Gastrocnemius medialis (tissue), 4 donors: ENCODE measurements around the gene DUSP1. TPM values are rescaled to one million over a fixed set of nuclear protein-coding genes. Genes with fewer than 3 reads are reported as not detected.

Experiments used
- ATAC-seq, 2 donors: fragments of 150-250 bp; one replicate each; pipeline ENCODE4 v1.9.1; 2016
- DNase-seq, 2 donors: peaks; one replicate each; pipeline ENCODE4 v3.0.0-alpha.2; 2019
- H3K27ac ChIP-seq, 4 donors: fragments of 200-600 bp; sonication (generic); 1 replicate in 1 of 4; 2 replicates in 3 of 4; pipeline ENCODE4 v1.5.1; 2016 to 2018; ENCODE audit warnings: mild to moderate bottlenecking in 2 of 4, moderate library complexity in 1 of 4
- H3K27me3 ChIP-seq, 3 donors: fragments of 200-600 bp; sonication (generic) in 2 of 3; 1 replicate in 1 of 3; 2 replicates in 2 of 3; pipeline versions ENCODE4 v1.5.1 to v1.6.0; 2016 to 2019; ENCODE audit warnings: mild to moderate bottlenecking in 1 of 3, moderate library complexity in 1 of 3
- H3K36me3 ChIP-seq, 2 donors: fragments of 200-600 bp; sonication (generic) in 1 of 2; one replicate each; pipeline ENCODE4 v1.5.1; 2017 to 2018
- H3K4me1 ChIP-seq, 2 donors: fragments of 200-600 bp; sonication (generic) in 1 of 2; one replicate each; pipeline ENCODE4 v1.5.1; 2016 to 2017; ENCODE audit warnings: mild to moderate bottlenecking in 2 of 2
- H3K4me3 ChIP-seq, 4 donors: fragments of 200-600 bp; sonication (generic) in 3 of 4; 1 replicate in 1 of 4; 2 replicates in 3 of 4; pipeline ENCODE4 v1.5.1; 2016 to 2019; ENCODE audit warnings: mild to moderate bottlenecking in 2 of 4
- H3K9me3 ChIP-seq, 3 donors: fragments of 200-600 bp; sonication (generic) in 2 of 3; 1 replicate in 1 of 3; 2 replicates in 2 of 3; pipeline ENCODE4 v1.5.1; 2016 to 2019
- POLR2A ChIP-seq, 2 donors: fragments of 450-650 bp; IDR thresholded peaks; one replicate each; pipeline ENCODE4 v1.6.1; 2017; ENCODE audit warnings: antibody characterized with exemption in 2 of 2, mild to moderate bottlenecking in 2 of 2, moderate library complexity in 2 of 2
- in situ Hi-C, 4 donors: fragments of 200-750 bp; cut with MboI; loops; one replicate each; pipeline versions ENCODE4 v1.15.0 to v1.8.0; 2017; ENCODE audit warnings: low sequenced_read_pairs in 4 of 4
- intact Hi-C: fragments of 100-400 bp; cut with DNase I; formaldehyde crosslinking; loops from one replicate; pipeline ENCODE4 v1.15.1; 2023; ENCODE audit warnings: low total_unique reads
- total RNA-seq, 4 donors: library from RNA; depleted of rRNA; stranded (reverse); fragments of >200 nt; gene quantifications; one replicate each; pipeline versions ENCODE4 v1.1.0 to v1.2.3, GENCODE V29; 2016
- TF ChIP-seq, protein P1 (sequence below), 5 experiments: fragments of 450-650 bp in 3 of 5; fragments of 200-600 bp in 2 of 5; sonication (generic) in 2 of 5; IDR thresholded peaks in 4 of 5; conservative IDR thresholded peaks in 1 of 5; 1 replicate in 4 of 5; 2 replicates in 1 of 5; pipeline ENCODE4 v1.5.1; 2016 to 2019; ENCODE audit warnings: antibody characterized with exemption in 5 of 5, mild to moderate bottlenecking in 3 of 5, moderate library complexity in 3 of 5

DUSP1 gene
- total RNA-seq, 4 donors from 2014 or later, result 345 to 1,004 (median 793) TPM

DNA sequence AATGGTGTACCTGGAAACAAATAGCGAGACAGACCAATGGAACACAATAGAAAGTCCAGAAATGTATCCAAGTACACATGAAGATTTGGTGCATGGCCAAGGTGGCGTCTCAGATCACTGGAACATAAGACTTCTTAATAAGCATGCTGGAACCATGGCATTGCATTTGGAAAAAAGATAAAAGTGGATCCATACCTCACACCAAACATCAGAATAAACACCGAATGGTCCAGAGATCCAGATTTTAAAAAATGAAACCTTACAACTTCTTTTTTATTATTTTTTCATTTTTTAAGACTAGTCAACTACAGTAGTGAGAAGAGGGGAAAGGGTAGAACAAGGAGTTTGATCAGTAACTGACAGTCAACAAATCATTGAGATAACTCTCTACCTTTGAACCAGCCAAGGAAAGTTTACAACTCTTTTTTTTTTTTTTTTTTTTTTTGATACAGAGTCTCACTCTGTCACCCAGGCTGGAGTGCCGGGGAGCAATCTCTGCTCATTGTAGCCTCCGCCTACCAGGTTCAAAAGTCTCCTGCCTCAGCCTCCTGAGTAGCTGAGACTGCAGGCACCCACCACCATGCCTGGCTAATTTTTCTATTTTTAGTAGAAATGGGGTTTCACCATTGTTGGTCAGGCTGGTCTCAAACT is 8.8 kb upstream of the DUSP1 start:
- peak in 1 of 2 donors; percentile 45 for DNase-seq
- intact Hi-C loops, result loop anchor here (10.0 kb wide), 2 partner anchors 685 to 895 kb away; no protein-coding TSS in a partner anchor

DNA sequence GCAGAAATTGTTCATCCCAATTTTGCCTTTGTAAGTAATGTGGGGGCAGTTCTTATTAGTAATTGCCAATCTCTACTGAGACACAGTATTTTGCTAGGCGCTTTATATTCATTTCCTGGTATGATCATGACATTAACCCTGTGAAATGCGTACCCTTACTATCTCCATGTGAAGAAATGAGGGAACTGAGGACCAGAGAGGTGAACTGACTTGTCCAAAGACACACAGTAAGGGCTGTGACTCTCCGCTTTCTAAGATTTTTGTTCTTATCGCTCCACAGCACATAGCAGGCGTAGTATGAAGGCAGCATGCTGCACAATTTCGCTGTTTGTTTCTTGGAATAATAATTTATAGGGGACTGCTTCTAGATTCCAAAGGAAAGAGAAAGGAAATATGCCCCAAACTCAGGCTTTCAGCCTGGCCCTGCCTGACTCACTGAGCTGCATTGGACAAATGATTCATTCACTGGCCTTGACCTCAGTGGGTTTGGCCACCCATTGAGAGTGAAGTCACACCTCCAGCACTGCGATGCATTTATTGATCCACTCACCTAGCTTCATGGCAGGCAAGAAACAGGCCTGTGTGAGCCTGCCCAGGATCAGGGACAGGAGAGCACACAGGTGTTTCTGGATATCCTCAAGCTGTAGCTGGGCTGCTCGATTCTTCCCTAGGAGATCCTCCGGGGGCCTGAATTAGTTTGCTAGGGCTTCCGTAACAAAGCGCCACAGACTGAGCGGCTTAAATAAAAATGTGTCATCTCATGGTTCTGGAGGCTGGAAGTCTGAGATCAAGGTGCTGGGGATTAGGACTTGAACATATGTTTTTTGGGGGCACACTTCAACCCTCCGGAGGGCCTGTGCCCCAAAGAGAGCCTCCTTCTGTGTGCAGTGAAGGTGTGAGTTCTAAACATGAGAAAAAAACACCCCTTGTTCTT is 7.2 kb upstream of the DUSP1 start:
- H3K36me3 ChIP-seq, result no peaks in the 10 kb centered on the region
- peak; percentile 44 to 64 for DNase-seq
- H3K9me3 ChIP-seq, result no peaks in the 10 kb centered on the region
- intact Hi-C loops (loop anchor here (1.0 to 10.0 kb wide), 3 partner anchors 17 to 897 kb away; no protein-coding TSS in a partner anchor), in situ Hi-C loops (loop anchor here in 2 of 4 donors (10.0 kb wide), 2 partner anchors 63 to 97 kb away; no protein-coding TSS in a partner anchor)
- ATAC-seq, result peak; percentile 36 to 39
- peaks cover 32 to 63% of the 10 kb centered on the region in 2 donors for H3K4me1 ChIP-seq
- H3K27ac ChIP-seq, result peak overlapping the region; percentile 96 to 99 (median 96)
- H3K27me3 ChIP-seq, result no peaks in the 10 kb centered on the region
- H3K4me3 ChIP-seq, result no peak overlapping the region
- TF ChIP-seq, protein P1, sequence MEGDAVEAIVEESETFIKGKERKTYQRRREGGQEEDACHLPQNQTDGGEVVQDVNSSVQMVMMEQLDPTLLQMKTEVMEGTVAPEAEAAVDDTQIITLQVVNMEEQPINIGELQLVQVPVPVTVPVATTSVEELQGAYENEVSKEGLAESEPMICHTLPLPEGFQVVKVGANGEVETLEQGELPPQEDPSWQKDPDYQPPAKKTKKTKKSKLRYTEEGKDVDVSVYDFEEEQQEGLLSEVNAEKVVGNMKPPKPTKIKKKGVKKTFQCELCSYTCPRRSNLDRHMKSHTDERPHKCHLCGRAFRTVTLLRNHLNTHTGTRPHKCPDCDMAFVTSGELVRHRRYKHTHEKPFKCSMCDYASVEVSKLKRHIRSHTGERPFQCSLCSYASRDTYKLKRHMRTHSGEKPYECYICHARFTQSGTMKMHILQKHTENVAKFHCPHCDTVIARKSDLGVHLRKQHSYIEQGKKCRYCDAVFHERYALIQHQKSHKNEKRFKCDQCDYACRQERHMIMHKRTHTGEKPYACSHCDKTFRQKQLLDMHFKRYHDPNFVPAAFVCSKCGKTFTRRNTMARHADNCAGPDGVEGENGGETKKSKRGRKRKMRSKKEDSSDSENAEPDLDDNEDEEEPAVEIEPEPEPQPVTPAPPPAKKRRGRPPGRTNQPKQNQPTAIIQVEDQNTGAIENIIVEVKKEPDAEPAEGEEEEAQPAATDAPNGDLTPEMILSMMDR (IDR thresholded peaks at IDR 0.05 in 4 of 5, conservative IDR thresholded peaks at IDR 0.05 in 1 of 5), result no peak

More for the DNA sequence above, 8.8 kb upstream of the DUSP1 start:
- TF ChIP-seq, protein P1 (IDR thresholded peaks at IDR 0.05 in 4 of 5, conservative IDR thresholded peaks at IDR 0.05 in 1 of 5), result no peak
- TF ChIP-seq POLR2A (IDR thresholded peaks at IDR 0.05), result no peak
- H3K4me3 ChIP-seq, result no peak overlapping the region
- in situ Hi-C loops, result loop anchor here in 2 of 4 donors (10.0 kb wide), 2 partner anchors 65 to 95 kb away; no protein-coding TSS in a partner anchor
- H3K27me3 ChIP-seq, result no peaks in the 10 kb centered on the region
- no peaks in the 10 kb centered on the region for H3K36me3 ChIP-seq
- peak overlapping the region in 2 of 4 donors; percentile 19 to 20 for H3K27ac ChIP-seq
- no peak for ATAC-seq
- no peaks in the 10 kb centered on the region for H3K9me3 ChIP-seq
- H3K4me1 ChIP-seq, result peaks cover 22 to 46% of the 10 kb centered on the region in 2 donors

DNA sequence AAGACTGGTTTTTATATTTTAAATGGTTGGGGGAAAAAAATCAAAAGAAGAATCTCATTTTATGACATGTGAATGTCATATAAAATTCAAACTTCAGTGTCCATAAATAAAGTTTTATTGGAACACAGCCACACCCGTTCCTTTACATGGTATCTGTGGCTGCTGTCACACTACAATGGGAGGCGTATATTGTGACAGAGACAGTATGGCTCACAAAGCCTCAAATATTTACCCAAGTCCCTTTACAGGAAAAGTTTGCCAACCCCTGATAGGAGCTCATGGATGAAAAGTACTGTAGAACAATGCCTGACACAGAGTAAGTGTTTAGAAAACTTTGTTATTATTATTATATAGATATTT is 5.2 kb upstream of the DUSP1 start:
- intact Hi-C loops (loop anchor here (10.0 kb wide), 2 partner anchors 689 to 899 kb away; no protein-coding TSS in a partner anchor), in situ Hi-C loops (loop anchor here in 2 of 4 donors (10.0 kb wide), 2 partner anchors 61 to 99 kb away; no protein-coding TSS in a partner anchor)
- ATAC-seq (no peak), DNase-seq (no peak)
- H3K36me3 ChIP-seq, result no peaks in the 10 kb centered on the region
- H3K4me1 ChIP-seq, result peaks cover 39 to 68% of the 10 kb centered on the region in 2 donors
- peak overlapping the region; percentile 96 to 99 (median 96) for H3K27ac ChIP-seq
- H3K9me3 ChIP-seq, result no peaks in the 10 kb centered on the region
- TF ChIP-seq, protein P1 (IDR thresholded peaks at IDR 0.05 in 4 of 5, conservative IDR thresholded peaks at IDR 0.05 in 1 of 5), result no peak
- TF ChIP-seq POLR2A (IDR thresholded peaks at IDR 0.05), result no peak
- no peaks in the 10 kb centered on the region for H3K27me3 ChIP-seq
- H3K4me3 ChIP-seq, result no peak overlapping the region

GRCh38 chr5:172775326-172776234 is 4.6 kb upstream of the DUSP1 start:
- peaks cover 39 to 68% of the 10 kb centered on the region in 2 donors for H3K4me1 ChIP-seq
- no peak overlapping the region for H3K4me3 ChIP-seq
- in situ Hi-C loops (loop anchor here in 2 of 4 donors (10.0 kb wide), 2 partner anchors 61 to 99 kb away; no protein-coding TSS in a partner anchor), intact Hi-C loops (loop anchor here (10.0 kb wide), 2 partner anchors 689 to 899 kb away; no protein-coding TSS in a partner anchor)
- peak; percentile 96 to 99 for DNase-seq
- H3K9me3 ChIP-seq, result no peaks in the 10 kb centered on the region
- no peaks in the 10 kb centered on the region for H3K36me3 ChIP-seq
- H3K27me3 ChIP-seq, result no peaks in the 10 kb centered on the region
- peak; percentile 61 to 74 for TF ChIP-seq POLR2A (IDR thresholded peaks at IDR 0.05)
- TF ChIP-seq, protein P1 (IDR thresholded peaks at IDR 0.05 in 4 of 5, conservative IDR thresholded peaks at IDR 0.05 in 1 of 5), result no peak
- peak overlapping the region; percentile 96 to 99 (median 96) for H3K27ac ChIP-seq
- ATAC-seq, result peak; percentile 55 to 59
